Measurements from ENCODE around the gene SORCS3. TPM values are rescaled to one million over a fixed set of nuclear protein-coding genes. Genes with fewer than 3 reads are reported as not detected.

SORCS3 gene
- total RNA-seq, 1 experiment from 2014 or later, result not detected

GRCh38 chr10:105070249-105070648 is 429.2 kb downstream of the SORCS3 start:
- TF ChIP-seq SIN3A (IDR thresholded peaks at IDR 0.05; ENCODE audit: borderline replicate concordance, insufficient read depth, low read depth, low read length) (no peak), POLR2AphosphoS5 (IDR thresholded peaks at IDR 0.05; ENCODE audit: low read depth, low read length) (no peak), TCF7L2 (IDR thresholded peaks at IDR 0.05; ENCODE audit: low read depth, low read length) (no peak)
- TF ChIP-seq, protein P1, sequence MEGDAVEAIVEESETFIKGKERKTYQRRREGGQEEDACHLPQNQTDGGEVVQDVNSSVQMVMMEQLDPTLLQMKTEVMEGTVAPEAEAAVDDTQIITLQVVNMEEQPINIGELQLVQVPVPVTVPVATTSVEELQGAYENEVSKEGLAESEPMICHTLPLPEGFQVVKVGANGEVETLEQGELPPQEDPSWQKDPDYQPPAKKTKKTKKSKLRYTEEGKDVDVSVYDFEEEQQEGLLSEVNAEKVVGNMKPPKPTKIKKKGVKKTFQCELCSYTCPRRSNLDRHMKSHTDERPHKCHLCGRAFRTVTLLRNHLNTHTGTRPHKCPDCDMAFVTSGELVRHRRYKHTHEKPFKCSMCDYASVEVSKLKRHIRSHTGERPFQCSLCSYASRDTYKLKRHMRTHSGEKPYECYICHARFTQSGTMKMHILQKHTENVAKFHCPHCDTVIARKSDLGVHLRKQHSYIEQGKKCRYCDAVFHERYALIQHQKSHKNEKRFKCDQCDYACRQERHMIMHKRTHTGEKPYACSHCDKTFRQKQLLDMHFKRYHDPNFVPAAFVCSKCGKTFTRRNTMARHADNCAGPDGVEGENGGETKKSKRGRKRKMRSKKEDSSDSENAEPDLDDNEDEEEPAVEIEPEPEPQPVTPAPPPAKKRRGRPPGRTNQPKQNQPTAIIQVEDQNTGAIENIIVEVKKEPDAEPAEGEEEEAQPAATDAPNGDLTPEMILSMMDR (IDR thresholded peaks at IDR 0.05), result no peak
- TF ChIP-seq, protein P2, sequence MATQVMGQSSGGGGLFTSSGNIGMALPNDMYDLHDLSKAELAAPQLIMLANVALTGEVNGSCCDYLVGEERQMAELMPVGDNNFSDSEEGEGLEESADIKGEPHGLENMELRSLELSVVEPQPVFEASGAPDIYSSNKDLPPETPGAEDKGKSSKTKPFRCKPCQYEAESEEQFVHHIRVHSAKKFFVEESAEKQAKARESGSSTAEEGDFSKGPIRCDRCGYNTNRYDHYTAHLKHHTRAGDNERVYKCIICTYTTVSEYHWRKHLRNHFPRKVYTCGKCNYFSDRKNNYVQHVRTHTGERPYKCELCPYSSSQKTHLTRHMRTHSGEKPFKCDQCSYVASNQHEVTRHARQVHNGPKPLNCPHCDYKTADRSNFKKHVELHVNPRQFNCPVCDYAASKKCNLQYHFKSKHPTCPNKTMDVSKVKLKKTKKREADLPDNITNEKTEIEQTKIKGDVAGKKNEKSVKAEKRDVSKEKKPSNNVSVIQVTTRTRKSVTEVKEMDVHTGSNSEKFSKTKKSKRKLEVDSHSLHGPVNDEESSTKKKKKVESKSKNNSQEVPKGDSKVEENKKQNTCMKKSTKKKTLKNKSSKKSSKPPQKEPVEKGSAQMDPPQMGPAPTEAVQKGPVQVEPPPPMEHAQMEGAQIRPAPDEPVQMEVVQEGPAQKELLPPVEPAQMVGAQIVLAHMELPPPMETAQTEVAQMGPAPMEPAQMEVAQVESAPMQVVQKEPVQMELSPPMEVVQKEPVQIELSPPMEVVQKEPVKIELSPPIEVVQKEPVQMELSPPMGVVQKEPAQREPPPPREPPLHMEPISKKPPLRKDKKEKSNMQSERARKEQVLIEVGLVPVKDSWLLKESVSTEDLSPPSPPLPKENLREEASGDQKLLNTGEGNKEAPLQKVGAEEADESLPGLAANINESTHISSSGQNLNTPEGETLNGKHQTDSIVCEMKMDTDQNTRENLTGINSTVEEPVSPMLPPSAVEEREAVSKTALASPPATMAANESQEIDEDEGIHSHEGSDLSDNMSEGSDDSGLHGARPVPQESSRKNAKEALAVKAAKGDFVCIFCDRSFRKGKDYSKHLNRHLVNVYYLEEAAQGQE (IDR thresholded peaks at IDR 0.05; ENCODE audit: insufficient read depth in 1 of 2, low read depth in 2 of 2, low read length in 1 of 2), result no peak
- in situ Hi-C loops (cut with HindIII; ENCODE audit: low pct_unique_long_range_greater_than_20kb, low sequenced_read_pairs), result no loop called here
- ChIA-PET POLR2A (no interaction called here), CTCF (no interaction called here)
- H3K9me3 ChIP-seq (ENCODE audit: control insufficient read depth, insufficient read depth, low read depth, low read length), result no peaks in the 10 kb centered on the region
- no TSS peak for BruUV-seq (replicated peaks)
- DNase-seq (ENCODE audit: low read depth, low spot score), result no peak
- intact Hi-C loops (cut with micrococcal nuclease; ENCODE audit: unreplicated experiment), result no loop called here
- no peaks in the 10 kb centered on the region for H3K4me1 ChIP-seq (ENCODE audit: control insufficient read depth, insufficient read depth, low read length)
- H3K36me3 ChIP-seq (ENCODE audit: control insufficient read depth, insufficient read depth, low read length), result no peaks in the 10 kb centered on the region
- peaks cover 2% of the 10 kb centered on the region; the same call in 1 of the 2 replicates for H3K27me3 ChIP-seq (ENCODE audit: control insufficient read depth, insufficient read depth, low read length)
- no peak overlapping the region for H3K4me3 ChIP-seq (ENCODE audit: low read depth in 2 of 2, low read length in 2 of 2)
- no peak for ATAC-seq
- H3K27ac ChIP-seq (ENCODE audit: low read length), result no peak overlapping the region

DNA sequence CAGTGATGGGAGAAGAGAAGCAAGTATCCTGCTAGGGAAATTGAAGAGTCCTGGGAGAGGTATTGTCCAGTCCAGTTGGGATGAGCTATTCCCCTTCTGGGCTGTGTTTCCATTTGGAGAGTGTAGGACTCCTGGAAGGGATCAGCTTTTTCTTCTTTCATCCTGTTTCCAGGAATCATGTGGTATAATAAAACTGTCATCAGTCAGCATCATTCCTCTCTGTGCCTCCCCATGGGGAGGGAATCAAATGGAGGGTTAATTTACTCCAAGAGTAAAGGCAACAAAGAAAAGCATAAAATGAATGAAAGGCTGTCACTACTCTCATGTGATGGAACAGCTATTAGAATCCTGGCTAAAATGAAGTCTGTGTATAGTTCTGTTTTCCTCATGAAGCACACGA is 429.9 kb downstream of the SORCS3 start:
- no peak for TF ChIP-seq POLR2AphosphoS5 (IDR thresholded peaks at IDR 0.05; ENCODE audit: low read depth, low read length)
- no peak for TF ChIP-seq SIN3A (IDR thresholded peaks at IDR 0.05; ENCODE audit: borderline replicate concordance, insufficient read depth, low read depth, low read length)
- TF ChIP-seq, protein P2 (IDR thresholded peaks at IDR 0.05; ENCODE audit: insufficient read depth in 1 of 2, low read depth in 2 of 2, low read length in 1 of 2), result no peak
- TF ChIP-seq, protein P1 (IDR thresholded peaks at IDR 0.05), result no peak
- Histone ChIP-seq H3K9me3 (ENCODE audit: control insufficient read depth, insufficient read depth, low read depth, low read length) (no peaks in the 10 kb centered on the region), H3K4me3 (ENCODE audit: low read depth in 2 of 2, low read length in 2 of 2) (no peak overlapping the region), H3K4me1 (ENCODE audit: control insufficient read depth, insufficient read depth, low read length) (no peaks in the 10 kb centered on the region), H3K27ac (ENCODE audit: low read length) (no peak overlapping the region), H3K36me3 (ENCODE audit: control insufficient read depth, insufficient read depth, low read length) (no peaks in the 10 kb centered on the region), H3K27me3 (ENCODE audit: control insufficient read depth, insufficient read depth, low read length) (peaks cover 2% of the 10 kb centered on the region; the same call in 1 of the 2 replicates)
- in situ Hi-C loops (cut with HindIII; ENCODE audit: low pct_unique_long_range_greater_than_20kb, low sequenced_read_pairs), result no loop called here
- ChIA-PET CTCF (no interaction called here), POLR2A (no interaction called here)
- intact Hi-C loops (cut with micrococcal nuclease; ENCODE audit: unreplicated experiment), result no loop called here
- no peak for DNase-seq (ENCODE audit: low read depth, low spot score)
- no peak for ATAC-seq
- no TSS peak for BruUV-seq (replicated peaks)
